GM18519 (cell line): ENCODE measurements around the gene LYPD6B.
A peak's percentile ranks its signal among the peaks of the same experiment; 100 is the strongest.

ENCODE experiments used
- ATAC-seq: cut with Tn5 transposase; IDR thresholded peaks from one replicate; pipeline ENCODE4 v1.9.1; 2021; ENCODE audit warnings: mild to moderate bottlenecking, moderate library complexity; ENCODE audit not compliant: unreplicated experiment, low FRiP score

LYPD6B gene

DNA sequence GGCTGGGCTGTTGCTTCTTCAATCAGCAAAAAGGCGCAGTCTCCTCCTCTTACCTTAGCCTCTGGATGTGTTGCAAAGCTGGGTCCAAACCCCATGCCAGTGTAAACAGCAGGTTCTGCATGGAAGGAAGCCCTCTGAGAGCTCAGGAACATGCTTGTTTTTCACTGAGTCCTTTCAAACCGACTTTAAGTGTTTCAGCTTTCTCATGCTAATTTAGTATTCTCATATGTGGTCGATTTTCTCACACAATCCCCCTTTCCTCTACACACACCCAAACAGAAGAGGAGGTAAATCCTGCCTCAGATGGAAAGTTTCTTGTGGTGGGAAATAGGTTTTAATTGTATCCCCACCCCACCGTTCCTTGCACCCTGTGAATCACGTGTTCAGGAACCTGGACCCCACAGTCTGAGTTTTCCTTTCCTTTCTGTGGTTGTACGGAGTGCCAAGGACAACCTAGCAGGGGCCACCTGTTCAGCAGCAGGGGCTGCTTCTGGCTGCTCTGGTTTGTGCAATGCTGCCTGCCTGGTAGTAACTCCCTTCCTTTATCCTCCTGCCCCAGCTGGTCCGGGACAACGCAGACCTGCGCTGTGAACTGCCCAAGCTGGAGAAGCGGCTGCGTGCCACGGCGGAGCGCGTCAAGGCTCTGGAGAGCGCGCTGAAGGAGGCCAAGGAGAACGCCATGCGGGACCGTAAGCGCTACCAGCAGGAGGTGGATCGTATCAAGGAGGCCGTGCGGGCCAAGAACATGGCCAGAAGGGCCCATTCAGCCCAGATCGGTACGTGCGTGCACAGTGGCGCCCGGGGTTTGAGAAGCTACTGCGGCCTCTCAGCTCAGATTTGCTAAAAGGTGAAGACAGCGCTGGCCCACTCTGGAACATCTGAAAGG, 28.7 kb upstream of the LYPD6B start:
- ATAC-seq, result no peak

DNA sequence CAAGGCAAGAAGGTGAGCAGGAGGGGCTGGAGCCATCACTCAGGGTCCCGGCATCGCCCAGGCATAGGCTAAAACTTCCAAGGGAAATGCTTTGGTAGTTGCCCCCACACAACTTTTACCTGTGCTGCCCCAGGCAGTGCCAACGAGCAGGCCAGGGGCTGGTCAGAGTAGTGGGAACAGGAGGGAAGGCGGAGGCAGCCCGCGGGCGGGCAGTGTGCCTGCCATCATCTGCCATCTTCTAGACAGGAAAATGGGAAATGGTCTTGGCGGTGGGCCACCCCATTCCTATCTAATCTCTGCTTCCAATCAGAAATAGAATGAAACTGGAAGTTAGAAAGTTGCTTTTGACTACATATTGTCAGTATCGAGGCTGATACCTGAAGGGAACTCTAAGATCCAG, 26.0 kb upstream of the LYPD6B start:
- no peak for ATAC-seq

DNA sequence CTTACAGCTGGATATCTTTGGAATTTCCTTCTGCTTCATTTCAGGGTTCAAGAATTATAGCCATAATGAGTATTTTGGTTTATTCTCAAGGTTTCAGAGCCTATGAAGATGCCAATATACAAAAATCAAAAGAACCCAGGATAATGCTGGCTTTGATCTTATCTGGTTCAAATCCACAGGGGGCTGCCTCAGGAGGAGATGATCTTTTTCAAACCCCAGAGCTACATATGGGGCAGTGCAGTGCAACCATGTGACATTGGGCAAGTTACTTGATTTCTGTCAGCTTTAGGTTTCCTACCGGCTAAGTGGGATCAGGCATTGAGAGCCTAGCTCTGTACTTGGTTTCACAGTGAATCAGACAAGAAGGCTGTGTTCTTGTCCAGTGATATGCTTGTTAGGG, 23.0 kb upstream of the LYPD6B start:
- ATAC-seq, result no peak

DNA sequence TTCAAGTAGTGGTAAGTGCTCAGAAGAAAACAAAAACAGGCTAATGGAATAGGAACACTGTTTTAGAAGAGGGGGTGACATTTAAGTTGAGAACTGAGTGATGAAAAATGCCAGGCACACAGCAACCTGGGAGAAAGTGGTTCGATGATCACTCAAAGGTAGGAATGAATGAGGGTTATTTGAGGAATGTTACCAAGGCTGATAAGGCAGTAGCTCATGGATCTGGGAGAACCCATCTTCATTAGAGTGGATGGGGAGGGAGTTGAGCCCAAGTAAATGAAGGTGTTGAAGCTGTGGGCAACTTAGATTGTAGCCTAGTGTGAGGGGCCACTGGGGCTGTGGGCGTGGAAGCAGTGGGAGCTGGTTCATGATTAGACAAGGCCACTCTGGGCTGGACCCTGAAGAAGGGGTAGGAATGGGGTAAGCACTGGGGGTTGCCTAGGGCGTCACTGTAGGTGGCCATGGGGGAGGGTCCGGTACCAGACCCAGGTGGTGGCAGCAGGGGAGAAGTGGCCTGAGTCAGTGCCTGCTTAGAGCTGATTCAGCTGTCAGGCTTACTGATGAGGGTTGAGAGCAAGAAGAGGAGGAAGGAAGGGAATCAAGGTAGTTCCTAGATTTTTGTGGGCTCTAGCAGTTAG, 22.5 kb upstream of the LYPD6B start:
- no peak for ATAC-seq

DNA sequence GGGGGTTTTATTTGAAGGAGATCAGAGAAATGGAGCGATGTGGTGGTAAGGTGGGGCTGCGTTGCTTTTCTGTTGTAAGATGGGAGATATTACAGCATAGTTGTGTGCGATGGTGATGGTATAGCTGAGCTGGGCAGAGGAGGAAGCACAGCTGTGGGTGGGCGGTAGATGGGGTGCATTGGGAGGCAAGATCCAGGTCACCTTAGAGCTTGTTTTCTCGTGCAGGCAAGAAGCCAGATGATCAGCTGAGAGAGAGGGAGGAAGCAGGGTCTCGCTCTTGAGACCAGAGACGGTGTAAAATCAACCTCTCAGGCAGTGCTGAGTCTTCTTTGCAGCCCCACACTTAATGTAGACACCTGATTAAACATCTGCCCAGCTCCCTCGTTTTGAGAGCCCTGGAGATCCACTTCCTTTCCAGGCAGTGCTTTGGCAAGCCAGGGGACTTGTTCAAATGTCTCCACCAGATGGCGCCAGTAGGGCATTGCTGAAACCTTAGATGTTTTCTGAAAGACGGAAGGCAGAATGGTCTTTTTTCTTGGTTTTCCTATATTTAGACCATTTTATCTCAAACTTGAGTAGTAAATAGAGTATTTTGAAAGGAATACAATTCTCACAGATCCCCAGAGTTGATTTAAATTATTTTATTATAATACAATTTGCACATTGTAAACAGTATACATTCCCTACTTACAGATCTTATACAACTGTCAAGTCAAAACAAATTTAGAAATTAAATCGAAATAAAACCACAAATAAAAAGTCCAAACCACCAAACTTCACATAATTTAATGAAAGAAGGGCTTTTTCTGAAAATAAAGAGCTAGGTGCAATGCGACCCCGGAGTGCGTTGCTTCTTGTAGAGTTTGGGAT, 21.1 kb upstream of the LYPD6B start:
- ATAC-seq, result peak; percentile 20

DNA sequence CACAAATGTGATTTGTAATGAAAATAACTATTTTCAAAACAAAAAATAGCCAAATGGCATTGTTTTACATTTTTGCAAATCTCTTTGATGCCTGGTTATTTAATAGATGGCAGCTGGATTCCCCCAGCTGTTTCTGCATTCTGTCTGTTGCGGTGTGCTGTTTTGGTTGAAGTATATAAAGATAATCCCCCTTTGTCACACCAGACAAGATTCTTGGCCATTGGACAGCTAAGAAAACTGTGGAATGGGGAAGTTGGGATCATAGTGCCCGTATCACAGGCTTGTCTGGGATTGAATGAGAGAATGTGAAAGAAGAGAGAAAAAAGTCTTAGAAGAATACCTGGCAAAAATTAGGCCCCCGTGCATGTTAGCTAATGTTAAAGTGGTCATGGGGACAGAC, 19.5 kb upstream of the LYPD6B start:
- ATAC-seq, result no peak

DNA sequence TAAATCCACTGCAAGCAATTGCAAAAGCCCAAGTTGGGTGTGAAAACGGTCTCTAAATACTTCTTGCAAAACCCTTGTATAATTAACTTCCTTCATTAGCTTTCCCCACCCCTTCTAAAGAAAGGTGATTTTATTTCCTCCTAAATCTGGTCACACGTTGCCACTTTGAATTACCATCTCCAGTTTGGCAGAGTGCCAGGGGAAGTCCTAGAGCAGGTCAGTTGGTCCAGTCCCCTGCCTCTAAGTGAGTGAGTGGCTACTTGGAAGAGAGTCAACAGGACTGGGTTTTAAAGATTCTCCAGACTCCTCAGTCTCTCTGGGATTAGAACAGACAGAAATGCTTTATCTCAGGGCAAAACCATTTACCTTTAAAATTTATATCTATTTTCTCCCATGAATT, 18.7 kb upstream of the LYPD6B start:
- no peak for ATAC-seq

DNA sequence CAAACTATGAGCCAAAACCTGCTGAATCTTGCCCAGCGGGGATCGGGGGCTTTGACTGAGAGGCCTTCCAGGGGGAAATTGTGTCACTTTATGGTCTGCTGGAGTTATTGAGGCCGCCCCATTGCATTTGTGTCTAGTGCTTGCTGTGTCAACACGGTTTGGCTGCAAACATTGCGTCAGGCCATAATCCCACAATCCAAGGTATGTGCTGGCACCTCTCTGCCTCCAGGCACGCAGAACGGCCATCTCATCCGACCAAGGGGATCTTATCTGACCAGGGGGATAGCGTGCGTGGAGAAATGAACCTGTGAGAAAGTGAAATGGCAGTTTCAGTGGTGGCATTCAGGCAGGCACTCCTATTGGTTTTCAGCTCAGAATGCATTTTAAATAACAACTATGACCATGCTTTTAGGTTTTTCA, 18.1 kb upstream of the LYPD6B start:
- peak; percentile 42 for ATAC-seq

DNA sequence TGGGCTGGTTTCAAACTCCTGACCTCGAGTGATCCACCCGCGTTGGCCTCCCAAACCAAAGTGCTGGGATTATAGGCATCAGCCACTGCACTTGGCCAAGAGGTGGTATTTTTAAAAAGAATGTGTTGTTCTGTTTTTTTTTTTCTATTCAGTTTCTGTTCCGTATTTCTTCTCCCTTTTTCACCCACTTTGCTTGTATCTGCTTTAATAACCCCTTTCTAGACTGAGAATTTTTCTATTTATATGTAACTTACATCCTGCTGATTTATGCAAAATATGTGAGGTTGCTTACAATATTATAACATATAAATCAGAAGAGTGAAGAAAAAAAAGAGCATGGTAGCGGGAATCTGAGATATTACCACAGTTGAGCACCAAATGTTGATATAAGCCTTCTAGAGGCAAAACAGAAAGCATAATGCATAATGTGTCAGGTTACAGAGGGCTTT, 17.2 kb upstream of the LYPD6B start:
- peak; percentile 62 for ATAC-seq

DNA sequence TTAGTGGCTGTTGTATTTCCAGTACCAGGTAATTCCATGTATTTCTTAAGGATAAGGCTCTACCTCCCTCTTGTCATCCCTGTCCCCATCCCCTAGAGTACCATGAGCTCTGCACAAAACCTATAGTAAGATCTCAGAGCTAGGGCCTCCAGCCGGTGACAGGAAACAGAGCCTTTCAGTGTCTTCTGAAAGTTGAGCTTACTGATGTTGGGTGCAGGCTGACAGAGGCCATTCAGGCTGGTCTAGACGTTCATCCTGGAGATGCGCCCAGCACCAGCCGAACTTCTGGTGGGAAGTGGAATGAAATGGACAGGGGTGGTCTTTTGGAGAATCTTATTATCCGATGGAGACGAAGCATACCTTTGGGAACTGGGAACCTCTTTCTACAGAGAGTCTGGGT, 16.7 kb upstream of the LYPD6B start:
- peak; percentile 36 for ATAC-seq

DNA sequence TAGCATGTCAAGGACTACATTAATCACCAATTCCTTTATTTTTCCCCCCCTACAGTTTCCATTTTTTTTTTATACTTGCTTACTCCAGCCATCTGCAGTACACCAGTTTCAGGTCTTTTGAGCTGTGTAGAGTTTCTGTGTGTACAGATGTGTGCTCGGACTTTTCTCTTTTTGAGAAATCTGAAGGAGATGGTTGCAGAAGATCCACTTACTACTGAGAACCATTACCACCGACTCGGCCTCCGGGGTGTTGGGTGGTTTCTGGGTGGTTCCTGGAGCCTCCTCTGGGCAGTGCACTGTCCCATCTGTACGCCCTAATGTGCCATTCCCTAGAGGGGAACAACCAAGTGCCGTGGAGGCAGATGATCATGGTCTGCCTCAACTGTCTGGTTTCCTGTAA, 15.4 kb upstream of the LYPD6B start:
- ATAC-seq, result no peak

DNA sequence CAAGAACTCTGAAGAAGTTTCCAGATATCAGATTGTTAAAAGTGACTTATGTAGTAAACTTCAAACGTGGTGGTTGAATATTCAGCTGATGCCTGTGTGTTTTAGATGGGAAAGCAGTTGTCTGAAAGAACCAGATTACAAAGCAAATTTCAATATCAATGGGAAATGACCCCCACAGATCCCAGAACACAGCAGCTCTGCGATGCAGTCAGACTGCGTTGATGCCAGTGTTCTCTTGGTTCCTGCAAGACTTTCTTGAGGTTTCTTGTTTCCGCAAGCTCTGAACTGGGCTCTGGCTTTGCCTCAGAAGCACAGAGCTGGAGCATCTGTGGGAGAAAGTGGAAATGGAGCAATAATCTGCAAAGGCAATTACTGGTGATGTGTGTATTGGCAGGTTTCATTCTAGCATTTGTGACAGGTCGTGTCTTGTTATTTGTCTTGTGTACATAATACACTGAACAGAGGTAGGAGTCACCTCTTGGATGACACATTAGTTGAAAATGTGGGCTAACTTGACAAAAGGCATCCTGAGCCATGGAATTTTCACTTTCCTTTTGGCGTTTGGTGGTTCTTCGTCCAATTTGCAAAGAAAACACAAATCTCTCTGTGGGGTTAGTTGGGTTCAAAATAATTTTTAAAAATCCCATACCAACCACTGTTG, 10.8 kb upstream of the LYPD6B start:
- ATAC-seq, result no peak

DNA sequence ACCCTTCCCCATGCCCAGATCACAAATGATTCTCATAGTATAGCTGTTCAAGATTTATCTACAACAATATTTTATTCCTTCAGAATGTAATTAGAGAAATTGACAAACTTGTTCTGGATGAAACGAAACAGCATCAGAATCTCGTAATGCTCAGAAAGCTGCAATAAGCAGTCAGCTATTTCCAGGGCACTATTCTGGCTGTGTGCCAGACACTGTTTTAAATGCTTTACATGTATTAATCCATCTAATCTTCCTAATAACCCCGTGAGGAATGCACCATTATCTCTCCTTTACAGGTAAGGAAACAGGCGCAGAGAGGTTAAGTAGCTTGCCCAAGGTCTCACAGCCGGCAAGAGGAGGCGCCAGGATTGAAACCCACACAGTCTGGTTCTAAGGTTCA, 10.1 kb upstream of the LYPD6B start:
- no peak for ATAC-seq

DNA sequence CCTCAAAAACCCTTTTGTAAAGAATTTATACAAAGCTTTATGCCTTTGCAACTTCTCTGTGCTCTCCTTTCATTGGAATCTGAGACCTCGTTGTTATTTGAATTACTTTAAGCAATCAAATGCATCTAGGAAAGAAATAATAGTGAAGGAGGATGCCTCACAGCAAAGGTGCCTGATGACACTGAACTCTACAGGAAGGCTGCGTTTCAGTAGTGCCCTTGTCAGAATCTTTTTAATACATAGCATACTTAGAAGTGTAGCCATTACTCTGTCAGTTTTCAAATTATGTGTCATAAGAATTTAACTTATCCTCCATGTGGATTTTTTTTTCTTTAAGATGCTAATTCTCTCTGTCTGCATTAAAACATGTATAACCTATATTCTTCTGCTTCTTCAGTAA, 9.6 kb upstream of the LYPD6B start:
- ATAC-seq, result no peak

DNA sequence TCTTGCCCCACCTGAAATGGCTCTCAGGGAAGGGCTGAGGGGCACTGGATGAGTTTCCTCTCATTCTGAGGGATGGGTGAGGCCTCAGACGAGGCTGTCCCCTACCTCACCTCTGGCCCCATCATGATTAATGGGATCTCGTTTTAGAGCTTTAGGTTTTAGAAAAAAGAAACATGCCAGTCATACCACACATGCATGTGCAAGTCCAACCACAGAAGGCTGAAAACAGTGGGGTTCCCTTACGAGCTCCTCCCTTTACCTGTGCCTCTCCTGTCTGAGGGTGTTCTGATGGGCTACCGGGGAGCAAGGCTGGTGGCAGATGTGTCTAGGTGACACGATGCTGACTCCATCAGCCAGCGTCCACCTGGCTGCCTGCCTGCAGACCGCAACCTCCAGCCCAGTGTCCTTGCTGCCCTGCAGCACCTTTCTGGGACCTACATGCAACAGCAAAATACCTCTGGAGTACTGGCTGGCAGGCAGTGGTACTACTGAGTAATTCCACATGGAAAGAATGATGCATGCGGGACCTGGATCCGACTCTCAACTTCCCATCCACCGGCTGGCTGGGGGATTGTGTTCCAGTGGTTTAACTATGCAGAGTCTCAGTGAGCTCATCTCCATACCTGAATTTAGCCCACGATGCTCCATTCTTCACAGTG, 9.1 kb upstream of the LYPD6B start:
- no peak for ATAC-seq

DNA sequence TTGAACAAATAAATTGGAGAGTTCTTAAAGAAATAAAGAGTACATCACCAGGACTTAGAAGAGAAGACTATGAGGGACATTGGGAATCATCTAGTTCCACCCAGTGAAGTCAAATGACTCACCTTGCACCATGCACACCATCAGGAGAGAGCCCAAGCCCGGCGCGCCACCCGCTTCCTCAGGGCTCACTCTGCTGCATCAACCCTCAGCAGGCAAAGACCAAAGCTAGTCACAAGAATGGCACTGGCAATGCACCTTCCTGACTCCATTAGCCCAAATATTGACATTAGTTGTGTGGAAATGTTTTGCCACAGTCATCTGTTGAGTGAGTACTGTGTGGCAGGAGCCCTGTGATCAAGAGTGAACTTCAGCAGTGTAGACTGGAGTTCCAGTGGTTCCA, 7.1 kb upstream of the LYPD6B start:
- no peak for ATAC-seq

DNA sequence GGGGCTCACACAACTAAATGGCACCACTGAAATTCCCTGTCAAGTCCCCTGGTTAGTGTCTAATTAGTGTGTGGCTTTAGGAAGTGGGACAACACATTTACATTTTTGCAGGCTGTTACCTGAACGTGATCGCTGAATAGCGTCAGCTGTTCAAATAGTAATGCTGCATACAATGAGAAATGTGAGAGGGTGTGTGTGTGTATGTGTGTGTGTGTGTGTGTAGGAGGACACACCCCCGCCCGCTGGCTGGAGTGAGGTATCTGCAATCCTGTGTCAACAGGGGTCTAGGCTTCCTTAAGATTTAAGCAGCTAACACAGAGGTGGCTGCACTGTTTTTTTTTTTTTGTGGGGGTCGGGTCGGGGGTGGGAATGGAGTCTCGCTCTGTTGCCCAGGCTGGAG, 4.8 kb upstream of the LYPD6B start:
- no peak for ATAC-seq

DNA sequence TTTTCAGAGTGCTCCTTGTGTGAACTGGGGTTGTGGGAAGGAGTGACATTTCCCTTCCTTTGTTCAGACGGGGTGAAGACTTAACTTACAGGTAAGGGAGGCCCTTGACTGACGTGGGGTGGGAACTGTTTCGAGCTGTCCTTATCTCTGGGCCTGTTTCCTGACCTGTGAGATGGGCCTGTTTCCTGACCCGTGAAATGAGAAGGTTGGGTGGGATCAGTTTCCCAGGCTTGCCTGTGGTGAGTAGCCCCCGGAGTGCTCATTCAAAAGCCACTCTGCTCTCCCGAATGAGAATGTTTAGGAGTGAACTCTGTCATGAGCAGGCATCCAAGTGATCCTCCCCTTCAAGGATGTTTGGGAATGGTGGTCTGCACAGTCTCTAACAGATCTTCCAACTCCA, 4.1 kb upstream of the LYPD6B start:
- no peak for ATAC-seq

DNA sequence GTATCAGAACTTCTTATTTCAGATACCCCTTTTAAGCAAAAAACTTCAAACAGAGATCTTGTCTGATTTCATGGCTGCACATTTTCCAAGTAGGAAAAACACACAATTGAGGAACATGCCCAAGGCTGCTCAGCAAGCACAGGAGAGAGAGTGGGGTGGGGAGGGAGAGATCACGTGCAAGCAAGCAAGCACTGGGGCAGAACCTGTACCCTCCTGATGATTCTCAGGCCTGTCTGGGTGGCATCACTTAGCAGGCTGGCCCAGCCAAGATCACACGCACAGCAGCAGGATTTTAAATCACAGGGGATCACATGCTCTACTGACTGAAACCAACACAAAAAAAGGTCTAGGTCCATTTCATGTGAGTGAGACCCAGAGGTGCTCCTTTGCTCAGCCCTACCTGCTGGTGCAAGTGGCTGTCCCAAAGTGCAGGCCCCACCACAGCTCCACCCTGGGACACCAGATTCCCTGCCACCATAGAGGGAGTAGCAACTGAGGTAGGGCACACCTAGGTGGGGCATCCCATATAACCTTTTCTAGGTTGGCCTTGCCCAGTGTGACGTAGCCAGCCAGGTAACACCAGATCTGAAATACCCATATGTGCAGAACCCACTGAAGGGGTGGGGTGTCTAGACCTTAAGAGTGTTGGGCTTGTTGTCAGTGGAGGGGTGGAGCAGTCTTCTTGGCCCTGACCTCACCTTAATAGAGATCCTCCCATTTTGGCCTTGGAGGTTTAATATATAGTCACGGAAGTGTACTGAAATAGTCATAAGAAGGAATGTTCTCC, 1.8 kb upstream of the LYPD6B start:
- no peak for ATAC-seq
